HG02623 (cell line): ENCODE data around the gene ASPG.

Source experiments
- ATAC-seq: cut with Tn5 transposase; IDR thresholded peaks from one replicate; pipeline ENCODE4 v1.9.1; 2021; ENCODE audit warnings: moderate library complexity; ENCODE audit not compliant: unreplicated experiment

The ASPG gene

DNA sequence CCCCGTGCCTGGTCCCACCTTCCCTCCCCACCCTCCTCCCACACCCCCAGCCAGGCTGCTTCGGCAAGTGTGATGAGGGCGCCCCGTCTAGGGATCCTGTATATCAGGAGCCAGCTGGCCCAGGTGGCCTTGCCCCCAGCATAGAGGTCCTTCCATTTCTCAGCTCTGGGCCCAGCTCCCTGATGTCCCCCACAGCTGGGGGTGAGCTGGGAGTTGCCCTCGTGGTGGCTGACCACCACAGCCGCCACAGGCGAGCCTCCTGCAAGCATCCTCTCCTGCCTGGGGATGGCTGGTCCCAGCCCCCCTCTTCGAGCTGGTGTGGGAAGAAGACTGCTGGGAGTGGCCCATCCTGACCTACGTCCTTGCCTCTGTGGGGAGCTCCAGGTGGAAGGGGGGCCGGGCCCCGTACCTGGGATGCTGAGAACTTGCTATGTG is 7.4 kb downstream of the ASPG start:
- no peak for ATAC-seq

DNA sequence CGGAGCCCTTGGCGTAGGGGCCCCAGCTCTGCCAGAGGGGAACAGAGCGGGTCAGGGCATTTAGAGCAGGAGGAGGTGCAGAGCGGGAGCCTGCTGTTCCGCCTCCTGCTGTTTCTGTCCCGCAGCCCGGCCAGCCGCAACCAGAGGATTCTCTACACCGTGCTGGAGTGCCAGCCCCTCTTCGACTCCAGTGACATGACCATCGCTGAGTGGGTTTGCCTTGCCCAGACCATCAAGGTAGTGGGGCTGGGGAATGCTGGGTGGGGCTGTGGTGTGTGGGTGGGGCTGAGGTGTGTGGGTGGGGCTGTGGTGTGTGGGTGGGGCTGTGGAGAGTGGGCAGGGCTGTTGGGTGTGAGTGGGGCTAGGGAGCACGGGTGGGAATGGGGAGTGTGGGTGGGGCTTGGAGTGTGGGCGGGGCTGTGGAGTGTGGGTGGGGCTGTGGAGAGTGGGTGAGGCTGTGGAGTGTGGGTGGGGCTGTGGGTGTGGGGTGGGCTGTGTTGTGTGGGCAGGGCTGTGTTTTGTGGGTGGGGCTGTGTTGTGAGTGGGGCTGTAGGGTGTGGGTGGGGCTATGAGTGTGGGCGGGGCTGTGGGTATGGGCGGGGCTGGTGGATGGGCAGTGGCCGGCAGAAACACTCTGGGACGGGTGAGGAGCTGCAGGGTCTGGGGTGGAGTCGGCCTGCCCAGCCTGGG is 8.0 kb downstream of the ASPG start:
- ATAC-seq = no peak

DNA sequence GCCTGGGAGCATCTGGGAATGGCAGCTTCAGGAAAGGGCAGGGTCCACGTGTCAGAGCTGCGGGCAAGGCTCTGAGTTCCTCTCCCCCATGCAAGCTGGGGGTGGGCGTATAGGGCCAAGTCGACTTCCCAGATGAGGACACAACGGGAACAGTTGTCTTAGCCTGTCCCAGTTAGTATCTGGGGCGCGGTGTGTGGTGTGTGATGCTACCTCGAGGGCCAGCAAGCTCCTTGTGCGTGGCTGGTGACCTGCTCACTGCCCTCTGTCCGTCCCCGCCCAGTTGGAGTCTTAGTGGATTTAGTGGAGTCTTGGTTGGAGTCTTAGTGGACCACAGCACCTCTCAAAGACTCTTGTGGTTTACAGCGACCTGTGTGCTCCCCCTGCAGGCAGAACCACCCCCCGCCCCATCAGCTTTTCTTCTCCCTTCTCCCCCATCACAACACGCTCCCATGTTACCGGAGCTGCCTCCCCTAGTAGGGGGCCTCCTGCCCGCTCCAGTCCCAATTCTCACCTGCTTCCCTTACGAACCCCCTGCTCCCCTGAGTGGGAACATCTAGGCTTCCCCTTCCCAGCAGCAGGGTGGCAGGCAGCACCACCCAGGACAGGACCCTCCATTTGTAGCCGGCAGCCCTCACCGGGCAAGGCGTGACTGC is 8.7 kb downstream of the ASPG start:
- no peak for ATAC-seq

DNA sequence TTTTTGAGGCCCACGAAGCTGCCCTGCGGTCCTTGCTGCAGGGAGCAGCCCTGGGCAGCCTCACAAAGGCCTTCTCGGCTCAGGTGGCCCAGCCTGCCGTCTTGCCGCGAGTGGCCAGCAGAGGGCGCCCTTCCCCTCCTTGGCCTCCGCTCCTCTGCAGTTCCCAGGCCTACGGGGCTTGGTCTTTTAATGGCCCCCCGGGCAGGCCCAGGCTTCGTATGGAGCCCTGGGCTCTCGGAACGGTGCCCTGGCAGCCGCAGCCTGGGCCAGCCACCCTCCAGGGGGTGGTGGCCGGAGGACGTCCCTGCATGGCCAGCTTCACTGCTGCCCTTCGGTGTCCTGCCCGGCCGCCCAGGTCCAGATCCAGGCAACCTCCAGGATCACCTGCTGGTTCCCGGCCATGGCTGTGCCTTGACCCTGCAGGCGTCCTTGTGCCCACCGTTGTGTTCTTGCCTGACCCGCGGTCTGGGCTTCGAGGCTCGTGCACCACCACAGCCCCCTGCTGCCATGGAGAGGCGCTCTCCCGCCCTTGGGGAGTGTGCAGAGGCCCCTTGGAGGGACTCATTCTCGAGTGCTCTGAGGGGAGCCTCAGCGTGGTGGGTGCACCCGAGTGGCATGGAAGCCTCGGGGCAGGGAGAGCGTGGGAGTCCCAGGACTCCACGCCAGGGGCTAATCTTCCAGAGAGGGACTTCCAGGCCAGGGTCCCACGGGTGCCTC is 9.4 kb downstream of the ASPG start:
- no peak for ATAC-seq

DNA sequence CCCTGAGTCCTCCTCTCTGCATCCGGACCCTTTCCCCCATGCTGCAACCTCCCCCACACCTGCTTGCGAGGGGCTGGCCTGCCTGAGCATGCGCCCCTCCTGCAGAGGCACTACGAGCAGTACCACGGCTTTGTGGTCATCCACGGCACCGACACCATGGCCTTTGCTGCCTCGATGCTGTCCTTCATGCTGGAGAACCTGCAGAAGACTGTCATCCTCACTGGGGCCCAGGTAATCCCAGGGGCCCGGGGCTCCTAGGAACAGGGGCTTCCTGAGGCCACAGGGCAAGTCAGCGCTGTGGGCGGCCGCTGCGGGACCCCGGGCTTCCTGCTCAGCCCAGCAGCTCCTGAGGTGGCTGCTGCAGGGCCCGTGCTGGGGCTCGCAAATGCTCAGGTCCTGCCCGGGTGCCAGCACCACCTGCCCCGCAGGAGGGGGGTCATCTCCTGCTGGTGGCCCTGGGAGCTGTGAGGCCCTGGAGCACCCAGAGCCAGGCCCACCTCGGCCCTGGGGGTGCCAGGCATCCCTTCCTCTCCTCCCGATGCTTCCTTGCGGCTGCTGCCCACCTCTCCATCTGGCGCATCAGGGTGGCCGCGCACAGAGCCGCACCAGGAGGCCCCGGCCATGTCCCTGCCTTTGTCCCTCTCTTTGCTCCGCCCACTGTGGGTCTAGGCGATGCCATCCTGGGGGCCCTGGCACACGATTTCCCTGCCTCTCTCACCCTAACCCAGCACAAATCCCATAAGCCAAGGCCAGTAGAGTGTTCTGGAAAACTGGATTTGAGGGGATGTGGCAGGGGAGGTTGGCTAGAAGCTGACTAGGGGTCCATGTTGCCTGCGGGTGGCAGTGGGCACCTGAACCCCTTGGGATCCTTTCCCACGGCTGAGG is 10.2 kb downstream of the ASPG start:
- no peak for ATAC-seq

DNA sequence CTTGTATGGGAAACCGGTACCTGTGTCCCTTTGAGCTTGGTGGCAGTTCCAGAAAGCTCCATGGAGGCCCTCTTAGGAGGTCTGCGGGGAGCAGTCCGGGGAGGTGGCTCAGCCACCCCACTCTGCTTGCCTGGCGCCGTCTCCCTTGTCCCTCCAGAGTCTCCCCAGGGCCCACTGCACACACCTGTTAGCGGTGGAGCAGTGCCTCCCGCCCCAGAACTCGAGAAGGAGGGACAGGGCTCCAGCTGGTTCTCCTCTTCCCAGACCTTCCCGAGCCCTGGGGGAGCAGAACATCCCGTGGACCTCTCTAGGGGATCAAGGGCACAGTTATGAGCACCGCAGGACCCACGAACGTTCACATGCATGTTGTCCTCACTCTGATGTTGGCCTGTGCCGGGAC is 10.8 kb downstream of the ASPG start:
- ATAC-seq = no peak

DNA sequence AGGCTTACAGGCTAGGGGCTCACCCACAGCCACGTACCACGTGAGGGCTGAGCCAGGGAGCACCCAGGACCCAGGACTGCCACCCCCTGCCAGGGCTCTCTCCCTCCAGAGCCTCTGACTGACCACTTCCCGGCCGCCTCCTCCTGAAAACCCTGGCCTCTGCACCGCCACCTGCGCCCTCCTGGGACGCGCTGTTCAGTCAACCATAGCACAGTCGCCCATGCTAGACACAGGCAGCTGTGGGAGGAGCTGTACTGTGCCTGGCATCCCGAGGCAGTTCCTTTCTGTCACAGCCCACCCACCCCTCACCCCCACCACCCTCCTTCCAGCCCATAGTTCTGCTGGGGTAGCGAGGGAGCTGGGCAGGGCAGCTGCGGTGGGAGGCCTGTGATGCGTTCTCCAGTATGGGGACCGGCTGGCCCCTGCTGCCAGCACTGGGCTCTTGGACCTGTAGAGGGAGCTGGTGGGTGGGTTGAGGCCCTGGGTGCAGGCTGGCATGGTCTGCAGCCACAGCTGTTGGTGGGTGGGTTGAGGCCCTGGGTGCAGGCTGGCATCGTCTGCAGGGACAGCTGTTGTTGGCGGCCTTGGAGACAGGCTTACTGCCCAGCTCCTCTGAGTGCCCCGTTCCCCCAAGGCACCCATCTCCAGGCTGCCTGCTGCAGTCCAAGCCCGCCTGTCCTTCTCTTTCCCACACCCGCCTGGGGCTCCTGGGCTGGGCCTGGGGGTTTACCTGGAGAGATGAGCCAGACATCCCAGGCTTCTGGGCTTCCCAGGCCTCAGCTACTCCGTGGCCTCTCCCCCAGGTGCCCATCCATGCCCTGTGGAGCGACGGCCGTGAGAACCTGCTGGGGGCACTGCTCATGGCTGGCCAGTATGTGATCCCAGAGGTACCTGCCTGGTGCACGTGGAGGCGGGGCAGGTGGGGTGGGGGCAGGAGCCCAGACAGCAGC is 11.5 kb downstream of the ASPG start:
- ATAC-seq = no peak

DNA sequence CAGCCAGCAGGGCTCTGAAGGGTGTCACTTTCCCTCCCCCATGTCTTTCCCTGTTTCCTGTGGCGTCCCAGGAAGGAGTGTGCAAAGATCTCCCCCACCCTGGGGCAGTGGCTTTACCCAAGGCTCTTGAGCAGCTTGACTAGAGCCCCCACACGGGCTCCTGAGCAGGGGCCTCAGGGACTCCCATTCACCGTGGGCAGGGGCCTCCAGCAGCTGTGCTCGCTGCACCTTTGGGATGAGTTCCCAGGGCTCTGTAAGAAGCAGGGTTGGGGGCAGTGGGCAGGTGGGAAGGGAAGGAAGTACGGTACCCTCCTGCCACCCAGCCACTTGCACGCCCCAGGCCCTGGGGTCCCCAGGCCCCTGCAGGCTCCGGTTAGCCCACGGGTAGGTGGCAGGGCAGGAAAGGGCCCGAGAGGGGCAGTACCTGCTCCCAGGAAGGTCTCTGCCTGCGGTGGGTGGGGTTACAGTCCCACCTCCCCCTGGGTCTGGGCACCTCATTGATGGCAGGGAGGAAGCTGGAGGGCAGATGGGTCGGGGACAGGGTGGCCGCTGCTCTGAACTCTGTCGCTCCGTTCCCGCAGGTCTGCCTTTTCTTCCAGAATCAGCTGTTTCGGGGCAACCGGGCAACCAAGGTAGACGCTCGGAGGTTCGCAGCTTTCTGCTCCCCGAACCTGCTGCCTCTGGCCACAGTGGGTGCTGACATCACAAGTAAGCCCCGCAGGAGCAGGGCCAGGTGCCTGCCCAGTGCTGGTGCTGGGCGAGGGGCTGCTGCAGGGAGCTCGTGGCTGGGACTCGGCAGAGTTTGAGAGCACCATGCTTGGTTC is 13.0 kb downstream of the ASPG start:
- no peak for ATAC-seq

DNA sequence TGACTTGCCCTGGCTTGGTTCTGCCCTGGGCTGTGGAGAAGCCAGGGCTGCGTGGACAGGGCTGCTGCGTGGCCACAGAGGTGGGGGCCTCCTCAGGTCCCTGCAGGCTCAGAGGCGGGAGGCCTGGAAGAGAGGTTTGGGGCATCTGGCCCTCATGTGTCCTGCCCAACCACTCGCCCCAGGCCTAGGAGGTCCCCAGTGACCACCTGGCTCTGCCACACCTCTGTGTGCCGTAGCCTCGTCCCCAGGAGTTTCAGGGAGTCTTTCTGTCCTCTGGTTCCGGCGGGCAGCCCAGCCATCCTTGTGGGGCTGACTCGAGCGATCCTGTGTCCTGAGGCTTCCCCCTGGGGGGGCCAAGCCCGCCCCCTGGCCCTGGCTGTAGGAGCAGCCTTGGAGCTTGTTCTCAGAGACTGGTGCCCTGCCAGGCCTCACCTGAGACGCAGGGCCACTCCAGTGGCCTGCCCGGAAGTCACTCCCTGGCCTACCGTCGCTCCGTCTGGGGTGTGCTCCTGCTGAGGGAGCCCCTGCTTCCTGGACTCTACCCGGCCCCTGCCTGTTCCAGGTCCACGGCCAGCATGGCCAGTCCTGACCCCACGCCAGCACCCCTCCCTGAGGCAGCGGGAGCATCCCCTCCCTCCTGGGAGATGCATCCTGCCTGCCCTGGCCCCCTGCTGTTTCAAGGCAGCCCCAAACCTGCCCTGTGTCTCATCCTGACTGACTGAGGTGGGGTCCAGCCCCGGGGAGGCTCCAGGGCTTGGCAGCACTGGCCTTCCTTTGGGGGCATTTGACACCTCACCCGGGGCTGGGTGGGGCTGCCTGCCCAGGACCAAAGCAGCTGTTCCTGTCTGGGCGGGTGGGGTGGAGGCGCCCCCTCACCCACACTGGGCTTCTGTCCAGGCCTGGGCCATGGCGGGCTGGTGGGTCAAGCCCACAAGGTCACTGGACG is 13.9 kb downstream of the ASPG start:
- no peak for ATAC-seq

DNA sequence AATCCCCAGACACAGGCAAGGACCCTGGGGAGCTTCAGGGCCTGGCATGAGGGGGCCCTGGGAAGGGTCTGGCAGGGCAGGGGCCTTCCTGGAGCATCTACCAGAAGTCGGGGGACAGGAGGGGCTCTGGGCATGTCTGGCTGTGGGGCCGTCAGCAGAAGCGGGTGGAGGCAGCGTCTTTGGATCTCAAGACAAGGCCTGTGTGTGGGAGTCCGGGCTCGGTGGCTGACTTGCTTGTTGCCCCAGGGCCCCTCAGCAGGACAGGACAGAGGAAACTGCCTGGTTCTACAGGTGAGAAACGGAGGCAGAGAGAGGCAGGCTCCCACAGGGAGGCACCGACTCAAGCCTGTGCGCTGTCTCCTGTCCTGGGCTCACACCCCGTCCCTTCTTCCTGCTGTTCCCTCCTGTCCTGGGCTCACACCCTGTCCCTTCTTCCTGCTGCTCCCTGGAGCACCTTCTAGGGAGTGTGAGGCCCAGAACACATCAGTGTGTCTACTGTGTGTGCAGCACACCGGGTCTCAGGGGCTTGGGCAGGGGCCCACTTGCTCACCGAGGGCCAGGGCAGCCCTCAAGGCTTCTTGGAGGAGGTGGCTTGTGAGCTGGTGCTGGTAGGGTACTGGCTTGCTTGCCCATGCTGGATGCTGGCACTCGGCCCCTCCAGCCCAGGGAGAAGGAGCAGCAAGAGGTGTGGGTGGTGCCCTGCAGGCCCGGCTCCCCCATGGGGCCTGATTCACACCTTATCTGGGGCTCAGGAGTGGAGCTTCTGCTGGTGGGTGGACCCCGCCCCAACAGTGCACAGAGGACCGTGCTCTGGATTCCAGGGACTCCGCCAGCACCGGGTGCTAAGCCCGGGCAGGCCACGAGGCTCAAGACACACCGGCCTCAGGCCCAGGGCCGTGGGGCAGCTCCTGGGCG is 14.9 kb downstream of the ASPG start:
- no peak for ATAC-seq

DNA sequence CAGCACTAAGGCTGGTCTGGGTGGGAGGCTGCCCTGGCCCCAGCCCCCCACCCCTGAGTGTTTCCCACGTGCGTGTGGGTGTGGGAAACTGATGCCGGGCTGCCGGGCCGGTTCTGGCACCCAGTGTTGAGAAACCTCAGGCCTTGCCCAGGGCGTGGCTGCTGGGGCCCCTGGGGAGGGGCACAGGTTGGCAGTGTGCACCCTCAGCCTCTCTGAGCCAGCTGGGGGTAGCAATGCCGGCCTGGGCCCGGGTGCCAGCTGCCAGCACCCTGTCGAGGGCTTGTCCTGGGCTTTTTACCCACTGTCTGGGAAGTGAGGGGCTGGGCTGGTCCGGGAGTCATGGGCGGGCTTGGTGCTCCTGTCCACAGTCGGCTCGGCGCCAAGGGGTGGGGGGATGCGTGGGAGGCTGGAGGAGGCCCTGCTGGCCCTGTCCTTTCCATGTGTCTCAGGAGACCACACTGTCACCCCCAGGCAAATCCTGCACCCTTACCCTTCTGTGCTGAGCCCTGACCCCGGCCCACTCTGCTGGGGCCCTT is 15.7 kb downstream of the ASPG start:
- no peak for ATAC-seq

DNA sequence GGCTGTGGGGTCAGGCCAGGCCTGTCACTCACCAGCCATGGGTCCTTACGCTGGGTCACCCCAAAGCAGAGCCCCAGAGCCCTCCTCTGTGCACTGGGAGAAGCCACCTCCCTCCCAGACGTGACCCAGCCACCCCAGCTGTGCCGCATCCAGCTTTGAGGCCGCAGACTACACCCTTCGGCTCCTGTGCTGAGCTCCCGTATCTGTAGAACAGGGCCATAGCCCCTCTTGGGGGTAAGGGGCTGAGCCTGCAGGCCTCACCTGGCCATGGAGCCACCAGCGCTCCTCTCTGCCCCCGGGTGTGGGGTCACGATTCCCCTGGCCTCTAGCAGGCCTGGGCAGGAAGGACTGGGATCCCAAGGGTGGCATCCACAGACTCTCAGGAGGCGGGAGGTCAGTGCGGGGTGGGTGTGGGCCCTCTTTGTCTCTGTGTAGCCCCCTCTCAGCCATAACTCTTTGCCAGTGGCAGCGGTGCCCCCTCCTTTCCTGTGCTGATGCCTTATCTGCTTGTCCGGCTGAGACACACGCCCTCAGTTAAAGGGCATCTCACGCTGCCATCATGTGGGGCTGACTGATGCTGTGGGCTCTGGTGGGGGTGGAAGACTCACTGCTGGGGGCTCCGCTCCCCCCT is 16.3 kb downstream of the ASPG start:
- no peak for ATAC-seq

DNA sequence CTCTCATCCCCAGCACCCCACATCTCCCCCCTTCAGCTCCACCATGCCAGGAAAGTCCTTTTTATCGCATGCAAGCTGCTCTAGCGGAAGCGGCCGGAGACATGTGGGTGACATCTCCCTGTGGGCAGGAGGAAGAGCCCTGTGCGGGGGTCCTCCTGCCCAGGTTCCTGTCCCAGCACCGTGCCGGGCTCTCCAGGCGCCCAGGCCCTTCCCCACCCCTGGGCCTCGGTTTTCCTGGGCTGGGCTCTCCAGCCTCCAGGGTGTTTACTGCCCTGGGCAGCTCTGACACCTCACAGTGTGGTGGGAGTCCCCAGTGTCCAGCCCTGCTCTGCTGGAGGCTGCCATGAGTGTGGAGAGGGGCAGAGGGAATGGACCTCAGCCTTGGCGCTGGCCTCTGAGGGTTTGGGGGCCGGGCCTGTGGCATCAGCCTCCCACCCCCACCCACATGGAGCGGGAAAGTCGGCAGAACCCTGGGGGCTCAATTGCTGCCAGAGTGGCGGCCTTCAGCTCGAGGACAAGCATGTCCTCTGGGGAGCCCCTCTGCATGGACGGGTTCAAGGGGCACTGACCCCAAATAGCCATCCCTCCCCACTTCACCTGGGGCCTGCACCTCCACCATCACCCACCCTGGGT is 16.9 kb downstream of the ASPG start:
- ATAC-seq = no peak

DNA sequence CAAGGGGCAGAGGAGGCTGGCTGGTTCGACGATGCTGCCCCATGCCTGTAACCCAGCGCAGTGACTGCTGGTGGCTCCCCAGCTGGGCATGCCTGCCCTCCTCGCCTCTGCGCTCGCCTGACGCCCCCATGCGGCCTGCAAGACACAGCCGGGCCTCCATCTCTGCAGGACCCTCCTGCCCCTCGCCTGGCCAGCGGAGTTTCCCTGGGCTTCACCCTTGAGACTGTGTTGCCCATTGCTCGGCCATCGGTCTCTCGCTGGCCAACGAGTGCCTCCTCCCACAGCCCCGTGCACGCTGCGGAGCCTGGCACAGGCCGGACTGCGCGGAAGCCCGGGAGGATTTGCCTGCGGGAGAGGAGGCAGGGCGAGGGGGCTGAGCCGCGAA is 17.6 kb downstream of the ASPG start:
- ATAC-seq = no peak

DNA sequence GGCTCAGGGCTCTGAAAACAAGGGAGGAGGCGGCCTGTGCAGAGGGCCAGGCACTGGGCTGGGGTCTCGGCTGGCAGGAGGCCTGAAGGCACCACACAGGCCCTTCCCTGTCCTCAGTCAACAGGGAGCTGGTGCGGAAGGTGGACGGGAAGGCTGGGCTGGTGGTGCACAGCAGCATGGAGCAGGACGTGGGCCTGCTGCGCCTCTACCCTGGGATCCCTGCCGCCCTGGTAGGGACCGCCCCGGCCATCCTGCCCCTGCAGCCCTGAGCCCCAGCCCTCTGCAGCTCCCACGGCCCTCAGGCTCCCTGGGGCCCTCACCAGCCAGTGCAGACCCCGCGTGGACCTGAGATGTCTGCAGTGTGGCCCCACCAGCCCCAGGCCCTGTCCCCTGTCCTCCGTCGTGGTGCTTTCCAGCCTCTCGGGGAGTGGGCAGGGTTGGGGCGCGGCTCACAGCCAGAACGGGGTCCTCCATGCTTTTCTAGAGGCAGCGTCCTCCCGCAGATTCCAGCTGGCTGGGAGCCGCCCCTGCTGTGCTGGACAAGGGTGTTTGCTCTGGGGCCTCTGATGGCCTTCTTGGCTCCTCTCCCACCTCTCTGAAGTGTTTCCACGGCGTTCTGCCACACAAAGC is 18.1 kb downstream of the ASPG start:
- no peak for ATAC-seq
